ENCODE results near the gene FRS3. TPM values are rescaled to one million over a fixed set of nuclear protein-coding genes. Genes with fewer than 3 reads are reported as not detected.

Gene FRS3
- total RNA-seq, 4 donors from 2014 or later: 1.3 to 6.5 (median 4.0) TPM

- WGBS, 2 donors (ENCODE audit: low coverage in 1 of 2): 100% methylated on average over 1 of the region's 1 CpG
- no peak for ATAC-seq
- no peak for TF ChIP-seq POLR2AphosphoS5 (IDR thresholded peaks at IDR 0.05)
- no peak for TF ChIP-seq CTCF (IDR thresholded peaks at IDR 0.05)
- no peak for TF ChIP-seq EP300 (IDR thresholded peaks at IDR 0.05)
- no peak for TF ChIP-seq POLR2A (IDR thresholded peaks at IDR 0.05)
These were observed 42.3 kb upstream of the FRS3 start for GRCh38 chr6:41822021-41822420.

DNA sequence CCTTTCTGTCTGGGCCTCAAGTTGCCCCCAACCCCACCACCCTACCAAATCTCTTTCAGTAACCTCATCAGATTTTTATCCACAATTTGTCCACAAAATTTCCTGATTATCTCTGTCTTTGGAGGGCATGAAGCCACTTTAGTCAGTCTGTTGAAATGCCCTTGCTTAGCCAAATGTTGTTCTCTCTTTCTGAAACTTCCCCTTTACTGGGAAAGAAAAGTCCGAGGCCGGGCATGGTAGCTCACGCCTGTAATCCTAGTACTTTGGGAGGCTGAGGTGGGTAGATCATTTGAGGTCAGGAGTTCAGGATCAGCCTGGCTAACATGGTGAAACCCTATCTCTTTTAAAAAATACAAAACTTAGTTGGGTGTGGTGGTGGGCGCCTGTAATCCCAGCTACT, 41.6 kb upstream of the FRS3 start:
- no peaks in the 10 kb centered on the region for H3K9me3 ChIP-seq
- no peak overlapping the region for H3K27ac ChIP-seq
- ATAC-seq: no peak
- H3K36me3 ChIP-seq: no peaks in the 10 kb centered on the region
- H3K4me3 ChIP-seq: no peak overlapping the region
- no peaks in the 10 kb centered on the region for H3K4me1 ChIP-seq
- H3K27me3 ChIP-seq: no peaks in the 10 kb centered on the region
- 93% methylated on average over 4 of the region's 4 CpGs; no CpG with 5 or more reads in 1 of the 2 donors for WGBS, 2 donors (ENCODE audit: low coverage in 1 of 2)
- no peak for TF ChIP-seq POLR2A (IDR thresholded peaks at IDR 0.05)
- no peak for TF ChIP-seq CTCF (IDR thresholded peaks at IDR 0.05)

More at GRCh38 chr6:41822021-41822420, 42.3 kb upstream of the FRS3 start:
- no peak overlapping the region for H3K27ac ChIP-seq
- no peaks in the 10 kb centered on the region for H3K4me1 ChIP-seq
- H3K9me3 ChIP-seq: no peaks in the 10 kb centered on the region
- no peaks in the 10 kb centered on the region for H3K27me3 ChIP-seq
- no peak overlapping the region for H3K4me3 ChIP-seq
- H3K36me3 ChIP-seq: no peaks in the 10 kb centered on the region

DNA sequence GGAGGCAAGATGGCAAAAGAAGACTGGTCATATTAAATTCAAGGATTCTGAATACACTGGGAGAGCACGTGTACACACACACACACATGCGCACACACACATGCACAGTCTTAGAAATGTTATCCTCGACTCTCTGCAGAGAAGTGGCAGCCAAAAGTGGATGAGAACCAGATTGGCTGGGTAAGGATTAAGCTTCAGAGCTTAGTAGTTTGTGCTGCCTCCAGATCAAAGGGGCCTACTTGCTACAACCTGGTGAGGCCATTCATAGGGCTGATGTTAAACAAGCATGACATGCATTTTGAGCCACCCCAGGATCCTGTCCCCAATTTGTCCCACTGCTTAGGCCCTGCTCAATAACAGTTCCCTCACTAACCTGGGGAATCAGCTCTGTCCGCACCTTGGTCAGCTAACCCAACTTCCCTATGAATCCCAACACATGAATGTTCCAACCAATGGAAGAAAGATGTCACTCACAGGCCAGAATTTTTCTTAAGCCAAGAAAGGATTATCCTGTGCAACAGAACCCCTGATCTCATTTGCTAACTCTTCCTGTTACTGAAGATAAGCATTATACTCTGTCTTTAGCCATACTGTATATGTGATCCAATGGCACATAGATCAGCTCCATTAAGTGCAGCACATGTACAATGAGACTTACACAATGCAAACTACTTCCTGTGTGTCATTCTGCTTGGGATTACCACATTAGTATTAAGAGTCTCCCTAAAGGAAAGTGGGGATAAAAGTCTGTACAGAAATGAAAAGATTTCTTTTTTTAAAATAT, 38.8 kb upstream of the FRS3 start:
- ATAC-seq: no peak
- Histone ChIP-seq H3K9me3 (no peaks in the 10 kb centered on the region), H3K4me1 (no peaks in the 10 kb centered on the region), H3K36me3 (peaks cover 0 to 3% of the 10 kb centered on the region in 2 donors), H3K4me3 (no peak overlapping the region), H3K27me3 (no peaks in the 10 kb centered on the region), H3K27ac (no peak overlapping the region)
- WGBS, 2 donors (ENCODE audit: low coverage in 1 of 2): 56 to 79% methylated on average over 2 to 3 of the region's 4 CpGs
- TF ChIP-seq EP300 (IDR thresholded peaks at IDR 0.05) (no peak), CTCF (IDR thresholded peaks at IDR 0.05) (no peak), POLR2A (IDR thresholded peaks at IDR 0.05) (no peak), POLR2AphosphoS5 (IDR thresholded peaks at IDR 0.05) (no peak)

DNA sequence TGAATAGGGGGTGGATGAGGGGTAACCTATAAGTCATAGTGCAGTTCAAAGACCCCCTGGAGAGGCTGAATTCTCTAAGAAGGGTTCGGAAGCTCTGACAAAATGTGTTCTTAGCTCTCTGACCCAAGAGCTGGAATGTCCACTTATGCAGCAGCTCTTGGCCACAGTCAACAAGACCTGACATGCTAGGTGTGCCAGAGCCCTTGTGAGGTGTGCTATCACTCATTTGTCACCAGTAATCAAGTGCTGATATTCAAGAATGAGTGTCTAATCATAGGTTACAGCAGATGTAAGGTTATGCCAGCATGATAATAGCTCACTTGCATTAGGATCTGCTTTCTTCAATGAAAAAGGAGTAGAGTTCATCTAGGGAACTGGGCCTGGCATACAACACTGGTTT, 35.9 kb upstream of the FRS3 start:
- no peak for ATAC-seq
- TF ChIP-seq CTCF (IDR thresholded peaks at IDR 0.05) (no peak), POLR2AphosphoS5 (IDR thresholded peaks at IDR 0.05) (no peak), POLR2A (IDR thresholded peaks at IDR 0.05) (no peak), EP300 (IDR thresholded peaks at IDR 0.05) (no peak)
- Histone ChIP-seq H3K9me3 (no peaks in the 10 kb centered on the region), H3K4me3 (no peak overlapping the region), H3K4me1 (no peaks in the 10 kb centered on the region), H3K27ac (no peak overlapping the region), H3K27me3 (no peaks in the 10 kb centered on the region), H3K36me3 (peaks cover 0 to 3% of the 10 kb centered on the region in 2 donors)
- 83% methylated on average over 1 of the region's 1 CpG; no CpG with 5 or more reads in 1 of the 2 donors for WGBS, 2 donors (ENCODE audit: low coverage in 1 of 2)

DNA sequence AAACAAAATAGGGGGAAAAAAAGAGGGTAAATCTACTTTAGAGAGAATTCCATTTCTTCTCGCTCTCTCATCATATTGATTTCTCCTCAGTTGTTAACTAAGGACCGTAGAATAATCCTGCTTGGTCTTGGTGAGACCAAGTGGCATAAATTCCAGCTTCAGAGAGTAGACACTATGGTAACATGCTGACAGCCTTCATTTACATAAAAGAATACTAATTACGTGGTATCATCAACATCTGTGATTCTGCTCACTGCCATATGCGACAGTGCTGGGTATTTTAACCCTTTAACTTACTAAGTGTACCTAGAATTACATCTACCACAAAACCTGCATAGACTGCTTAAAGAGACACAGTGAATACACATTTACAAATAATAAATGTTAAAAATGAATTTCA, 34.9 kb upstream of the FRS3 start:
- no peak overlapping the region for H3K4me3 ChIP-seq
- H3K27ac ChIP-seq: no peak overlapping the region
- H3K9me3 ChIP-seq: no peaks in the 10 kb centered on the region
- TF ChIP-seq CTCF (IDR thresholded peaks at IDR 0.05) (no peak), POLR2A (IDR thresholded peaks at IDR 0.05) (no peak), POLR2AphosphoS5 (IDR thresholded peaks at IDR 0.05) (no peak), EP300 (IDR thresholded peaks at IDR 0.05) (no peak)
- no peaks in the 10 kb centered on the region for H3K27me3 ChIP-seq
- H3K4me1 ChIP-seq: no peaks in the 10 kb centered on the region
- WGBS, 2 donors (ENCODE audit: low coverage in 1 of 2): 78 to 80% methylated on average over 4 of the region's 4 CpGs
- peaks cover 0 to 3% of the 10 kb centered on the region in 2 donors for H3K36me3 ChIP-seq
- no peak for ATAC-seq
